DMS114 treated with DMSO at 0.1 percent for 48 hours (cell line): ENCODE data around the gene JARID2.

Experiments
- DNase-seq: peaks from one replicate; lab custom pipeline; 2025; ENCODE audit not compliant: unreplicated experiment; lab: John Stamatoyannopoulos, UW

Gene JARID2

GRCh38 chr6:15456422-15456821 lies 210.6 kb downstream of the JARID2 start:
- DNase-seq, result no peak

- no peak for DNase-seq
Observed at GRCh38 chr6:15457121-15457650, 211.3 kb downstream of the JARID2 start.

GRCh38 chr6:15458021-15458459 lies 212.2 kb downstream of the JARID2 start:
- no peak for DNase-seq

GRCh38 chr6:15460110-15460727 lies 214.3 kb downstream of the JARID2 start:
- DNase-seq, result no peak

- DNase-seq, result no peak
Observed at GRCh38 chr6:15461127-15461944, 215.5 kb downstream of the JARID2 start.

- DNase-seq, result no peak
Observed at GRCh38 chr6:15462256-15462655, 216.4 kb downstream of the JARID2 start.

- DNase-seq, result no peak
Observed at GRCh38 chr6:15462717-15463525, 217.1 kb downstream of the JARID2 start.

GRCh38 chr6:15464211-15464725 lies 218.4 kb downstream of the JARID2 start:
- DNase-seq, result no peak

GRCh38 chr6:15465212-15465611 lies 219.3 kb downstream of the JARID2 start:
- no peak for DNase-seq

- DNase-seq, result no peak
Observed at GRCh38 chr6:15470746-15471145, 224.9 kb downstream of the JARID2 start.

- no peak for DNase-seq
Observed at GRCh38 chr6:15472621-15473020, 226.8 kb downstream of the JARID2 start.

- DNase-seq, result no peak
Observed at GRCh38 chr6:15473174-15473573, 227.3 kb downstream of the JARID2 start.

GRCh38 chr6:15473741-15474161 lies 227.9 kb downstream of the JARID2 start:
- no peak for DNase-seq

GRCh38 chr6:15474196-15474595 lies 228.3 kb downstream of the JARID2 start:
- DNase-seq, result no peak

GRCh38 chr6:15475261-15475660 lies 229.4 kb downstream of the JARID2 start:
- DNase-seq, result no peak

- DNase-seq, result no peak
Observed at GRCh38 chr6:15475872-15476271, 230.0 kb downstream of the JARID2 start.

GRCh38 chr6:15476631-15477380 lies 230.9 kb downstream of the JARID2 start:
- DNase-seq, result no peak

- DNase-seq, result no peak
Observed at GRCh38 chr6:15477746-15478145, 231.9 kb downstream of the JARID2 start.

- no peak for DNase-seq
Observed at GRCh38 chr6:15479761-15480160, 233.9 kb downstream of the JARID2 start.

GRCh38 chr6:15480525-15480924 lies 234.7 kb downstream of the JARID2 start:
- no peak for DNase-seq
